Stimulated activated CD4-positive, alpha-beta T cell treated with anti-CD3 and anti-CD28 coated beads, Interleukin-12 subunit alpha, Interleukin-12 subunit beta, amount 100 ng/mL, for 4 hours (primary cell): ENCODE measurements around the gene NSUN6.
A peak's percentile ranks its signal among the peaks of the same experiment; 100 is the strongest.

Experiments
- DNase-seq: peaks from one replicate; pipeline ENCODE4 v3.0.0-alpha.2; 2020

The NSUN6 gene

DNA sequence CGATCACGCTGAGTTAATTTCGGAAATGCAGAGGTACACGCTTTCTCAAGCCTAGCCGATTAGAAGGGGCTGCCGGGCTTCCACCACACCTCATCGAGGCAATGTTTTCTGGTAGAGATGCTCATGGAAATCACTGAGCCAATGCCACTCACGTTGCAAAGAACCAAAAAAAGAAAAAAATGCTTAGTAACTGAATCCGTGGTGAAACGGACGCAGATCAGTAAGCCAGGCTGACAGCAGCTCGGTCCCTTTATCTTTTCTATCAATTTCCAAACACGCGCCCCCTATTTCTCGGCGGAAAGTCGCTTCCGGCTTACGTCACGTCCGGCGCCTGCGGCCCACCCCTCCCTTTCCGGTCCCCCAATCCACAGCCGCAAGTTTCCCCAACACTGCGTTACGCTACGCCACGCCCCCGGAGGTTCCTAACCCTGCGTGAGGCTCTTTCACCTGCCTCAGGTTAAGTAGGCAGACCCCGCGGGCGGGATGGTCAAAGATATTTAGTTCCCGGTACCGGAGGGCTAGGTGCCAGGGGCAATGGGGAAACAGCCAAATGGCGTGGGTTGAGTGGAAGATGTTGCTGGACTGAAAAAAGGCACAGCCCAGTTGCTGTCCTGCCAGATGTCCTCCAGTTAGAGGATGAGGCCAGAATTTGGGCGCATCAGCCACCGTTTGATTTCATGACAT is at the start of gene NSUN6:
Gene NSUN6, minus strand, starts transcription at position 264 of the 684 bp plus-strand sequence. CDS start 384 bp downstream, outside the sequence.
- DNase-seq, result peak; percentile 91

DNA sequence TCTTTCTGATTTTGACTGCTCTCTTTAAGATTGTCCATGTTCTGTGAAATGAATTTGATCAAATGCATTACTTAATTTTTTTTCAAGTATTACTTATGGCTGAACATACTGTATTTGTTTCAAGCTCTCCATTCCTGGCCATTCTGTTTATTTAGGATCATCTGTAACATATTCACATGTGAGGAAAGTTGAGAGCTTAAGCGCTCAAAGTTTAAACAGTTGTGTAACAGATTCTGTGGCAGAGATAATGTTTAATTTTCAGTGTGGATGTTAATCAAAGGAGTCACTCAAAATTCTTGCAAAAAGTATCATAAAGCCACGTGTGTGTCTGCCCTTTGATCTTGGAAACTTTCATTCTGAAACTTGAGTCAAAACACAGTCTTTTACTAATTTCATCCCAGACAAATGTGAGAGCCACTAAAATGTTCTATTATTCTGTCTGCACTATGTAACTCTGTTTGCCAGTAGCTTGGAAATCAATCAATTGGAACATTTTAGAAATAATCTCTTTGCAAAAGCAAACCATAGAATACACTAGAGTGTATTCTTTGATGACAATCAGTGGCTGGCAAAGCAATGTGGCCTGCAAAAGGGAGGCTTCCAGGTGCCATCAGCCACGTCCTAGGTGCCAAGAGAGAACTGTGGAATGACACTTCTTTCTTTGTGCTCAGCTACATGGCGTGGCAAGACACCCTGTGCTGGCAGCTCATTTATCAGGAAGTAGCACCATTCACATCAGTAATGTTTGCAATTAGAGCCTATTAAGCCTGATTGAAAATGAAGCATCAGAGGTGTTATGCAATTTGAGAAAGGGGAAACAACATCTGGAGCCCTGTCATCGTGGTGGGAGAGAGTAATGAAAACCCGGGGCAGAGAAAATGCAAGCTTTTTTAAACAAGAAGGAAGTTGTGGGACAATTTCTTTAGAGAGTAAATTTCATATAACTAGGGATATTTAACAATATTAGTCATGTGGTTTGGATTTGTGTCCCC is 48.8 kb upstream of the NSUN6 start:
- no peak for DNase-seq

DNA sequence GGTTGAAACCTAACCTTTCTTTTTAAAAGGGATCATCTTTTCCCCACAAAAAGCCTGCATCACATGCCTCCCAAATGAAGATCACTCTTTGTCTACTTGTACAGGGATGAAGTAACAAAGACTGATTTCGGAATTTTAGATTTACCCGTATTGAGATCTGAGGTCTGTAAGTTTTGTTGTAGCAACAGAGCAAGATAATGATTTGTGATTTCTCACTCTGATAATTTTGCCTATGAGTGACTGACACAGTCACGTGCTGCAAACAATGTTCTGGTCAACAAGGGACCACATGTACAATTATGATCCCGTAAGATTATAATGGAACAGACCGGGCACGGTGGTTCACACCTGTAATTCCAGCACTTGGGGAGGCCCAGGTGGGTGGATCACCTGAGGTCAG is 39.2 kb upstream of the NSUN6 start:
- DNase-seq, result no peak

- no peak for DNase-seq
These were observed 38.1 kb upstream of the NSUN6 start for GRCh38 chr10:18689498-18689897.

DNA sequence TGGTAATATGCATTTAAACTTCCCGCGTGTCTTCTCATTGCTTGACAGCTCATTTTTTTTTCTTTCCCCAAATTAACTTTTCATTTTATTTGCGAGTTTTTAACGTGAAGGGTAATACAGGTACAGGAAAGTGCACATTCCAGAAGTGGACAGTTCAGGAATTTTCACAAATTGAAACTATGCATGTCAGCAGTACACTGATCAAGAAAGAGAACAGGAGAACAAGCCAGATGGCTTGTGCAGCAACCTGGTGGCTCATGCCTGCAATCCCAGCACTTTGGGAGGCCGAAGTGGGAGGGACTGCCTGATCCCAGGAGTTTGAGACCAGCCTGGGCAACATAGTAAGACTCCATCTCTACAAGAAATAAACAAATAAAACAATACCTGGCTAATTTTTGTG is 36.3 kb upstream of the NSUN6 start:
- DNase-seq, result no peak

GRCh38 chr10:18687195-18687594 is 35.8 kb upstream of the NSUN6 start:
- no peak for DNase-seq

- no peak for DNase-seq
These were observed 34.2 kb upstream of the NSUN6 start for GRCh38 chr10:18685555-18685954.

GRCh38 chr10:18684953-18685352 is 33.6 kb upstream of the NSUN6 start:
- no peak for DNase-seq

- no peak for DNase-seq
These were observed 33.0 kb upstream of the NSUN6 start for GRCh38 chr10:18684416-18684815.

DNA sequence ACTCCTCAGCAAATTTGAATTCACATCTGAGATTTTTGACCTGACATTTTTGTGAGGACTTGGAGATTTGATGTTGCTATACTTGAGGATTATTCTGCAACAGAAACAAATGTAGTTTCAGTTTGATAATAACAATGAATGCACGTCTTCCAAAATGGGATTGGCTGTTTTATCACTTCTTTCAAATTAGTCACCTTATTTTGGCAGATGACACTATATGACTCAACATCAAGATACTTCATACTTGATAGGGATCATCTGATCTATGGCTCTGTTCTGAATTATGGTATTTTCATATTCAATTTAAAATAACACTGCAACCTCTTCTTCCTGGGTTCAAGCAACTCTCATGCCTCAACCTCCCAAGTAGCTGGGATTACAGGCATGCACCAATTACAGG is 32.0 kb upstream of the NSUN6 start:
- DNase-seq, result no peak

- no peak for DNase-seq
These were observed 30.6 kb upstream of the NSUN6 start for GRCh38 chr10:18681971-18682411.

DNA sequence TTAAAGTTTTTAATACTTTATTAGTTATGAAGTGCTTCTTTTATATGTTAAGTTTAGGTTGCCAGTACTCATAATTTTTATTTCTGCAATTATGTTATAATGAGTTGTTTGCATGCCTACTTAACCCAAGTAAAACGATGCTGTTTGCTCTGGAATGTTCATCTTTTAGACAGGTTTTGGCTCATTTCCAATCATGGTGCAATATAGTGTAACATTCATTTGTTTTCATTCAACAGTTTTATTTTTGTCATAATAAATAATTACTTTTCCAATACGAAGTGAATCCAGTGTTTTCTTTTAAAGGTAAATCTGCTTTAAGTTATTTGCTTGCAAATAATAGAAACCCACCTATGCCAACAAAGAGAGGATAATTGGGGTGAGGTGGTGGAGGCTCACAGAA is 30.0 kb upstream of the NSUN6 start:
- no peak for DNase-seq

DNA sequence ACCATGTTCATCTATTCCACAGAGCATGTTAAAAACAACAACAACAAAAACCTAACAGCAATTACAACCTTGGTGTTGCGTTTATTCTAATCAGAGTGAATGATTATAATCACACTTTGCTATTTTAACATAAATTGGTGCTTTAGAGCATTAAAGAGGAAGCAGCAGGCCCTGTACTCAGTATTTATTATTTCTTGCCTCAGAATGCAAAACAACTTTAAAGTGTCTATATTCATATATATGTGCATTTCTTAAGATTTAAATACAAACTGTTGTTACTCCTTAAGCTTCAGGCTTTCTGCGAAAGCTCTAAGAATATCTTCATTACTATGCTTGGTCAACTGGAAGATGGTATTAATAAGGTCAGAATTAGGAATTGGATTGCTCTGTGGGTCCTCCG is 29.4 kb upstream of the NSUN6 start:
- DNase-seq, result no peak

GRCh38 chr10:18675086-18675801 is 23.9 kb upstream of the NSUN6 start:
- no peak for DNase-seq

DNA sequence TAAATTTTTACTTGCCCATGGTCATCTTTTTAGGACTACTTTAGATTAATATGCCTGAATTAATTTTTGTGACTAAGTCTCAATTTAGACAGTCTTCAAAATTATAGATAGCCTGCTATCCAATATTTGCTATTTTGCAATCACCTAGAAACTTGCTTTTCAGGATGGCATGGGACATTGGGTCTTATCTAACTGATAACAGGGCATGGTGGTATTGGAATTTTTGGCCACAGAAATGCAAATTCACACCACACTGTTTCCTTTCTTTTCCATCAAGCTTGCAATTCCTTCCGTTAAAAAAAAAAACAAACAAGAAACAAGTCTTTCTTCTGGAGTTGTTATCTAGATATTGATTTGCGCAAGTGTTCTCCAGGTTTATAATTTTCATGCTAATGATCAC is 16.6 kb upstream of the NSUN6 start:
- DNase-seq, result no peak

GRCh38 chr10:18666810-18667209 is 15.4 kb upstream of the NSUN6 start:
- DNase-seq, result no peak

- no peak for DNase-seq
These were observed 14.6 kb upstream of the NSUN6 start for GRCh38 chr10:18665815-18666558.

DNA sequence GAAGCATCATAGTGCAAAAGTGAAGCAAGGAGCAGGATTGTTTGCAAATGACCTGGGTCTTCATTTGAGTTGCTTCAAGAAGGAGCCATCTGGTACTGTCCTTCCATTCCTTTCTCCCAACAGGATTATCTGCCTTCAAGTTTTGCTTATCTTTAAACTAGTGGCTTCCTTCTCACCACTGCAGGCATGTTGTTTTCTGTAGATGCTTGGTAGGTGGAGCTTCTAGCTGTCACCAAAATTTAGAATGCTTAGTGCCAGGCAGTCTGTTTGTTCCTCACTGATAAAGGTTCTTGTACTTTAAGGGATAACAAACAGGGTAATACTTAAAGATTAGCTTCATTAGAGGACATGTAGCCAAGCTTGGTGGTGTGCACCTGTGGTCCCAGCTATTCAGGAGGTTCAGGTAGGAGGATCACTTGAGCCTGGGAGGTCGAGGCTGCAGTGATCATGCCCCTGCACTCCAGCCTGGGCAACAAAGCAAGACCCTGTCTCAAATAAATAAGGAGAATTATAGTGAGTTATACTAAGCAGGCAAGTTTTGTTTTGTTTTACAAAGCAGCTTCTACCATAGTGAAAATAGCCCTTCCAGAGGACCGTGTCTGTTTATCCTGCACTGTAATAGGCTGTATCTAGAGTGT is 13.6 kb upstream of the NSUN6 start:
- no peak for DNase-seq

DNA sequence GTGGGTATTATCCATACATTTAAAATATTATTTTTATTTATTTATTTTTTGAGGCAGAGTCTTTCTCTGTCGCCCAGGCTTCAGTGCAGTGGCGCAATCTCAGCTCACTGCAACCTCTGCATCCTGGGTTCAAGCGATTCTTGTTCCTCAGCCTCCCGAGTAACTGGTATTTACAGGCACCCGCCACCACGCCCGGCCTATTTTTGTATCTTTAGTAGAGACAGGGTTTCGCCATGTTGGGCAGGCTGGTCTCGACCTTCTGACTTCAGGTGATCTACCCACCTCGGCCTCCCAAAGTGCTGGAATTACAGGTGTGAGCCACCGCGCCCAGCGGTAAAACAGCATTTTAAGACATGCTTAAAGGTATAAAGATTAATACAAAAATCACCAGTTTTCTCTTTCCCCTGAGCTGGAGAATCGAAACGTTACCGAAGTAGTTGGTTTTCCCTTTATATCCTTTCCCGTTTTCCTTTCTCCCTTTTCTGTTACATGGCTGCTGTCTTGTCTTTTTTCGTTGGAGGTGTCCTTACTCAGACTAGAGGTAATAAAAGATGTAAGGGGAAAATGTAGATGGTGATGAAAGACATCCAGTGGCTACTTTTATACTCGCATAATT is 9.5 kb upstream of the NSUN6 start:
- no peak for DNase-seq

DNA sequence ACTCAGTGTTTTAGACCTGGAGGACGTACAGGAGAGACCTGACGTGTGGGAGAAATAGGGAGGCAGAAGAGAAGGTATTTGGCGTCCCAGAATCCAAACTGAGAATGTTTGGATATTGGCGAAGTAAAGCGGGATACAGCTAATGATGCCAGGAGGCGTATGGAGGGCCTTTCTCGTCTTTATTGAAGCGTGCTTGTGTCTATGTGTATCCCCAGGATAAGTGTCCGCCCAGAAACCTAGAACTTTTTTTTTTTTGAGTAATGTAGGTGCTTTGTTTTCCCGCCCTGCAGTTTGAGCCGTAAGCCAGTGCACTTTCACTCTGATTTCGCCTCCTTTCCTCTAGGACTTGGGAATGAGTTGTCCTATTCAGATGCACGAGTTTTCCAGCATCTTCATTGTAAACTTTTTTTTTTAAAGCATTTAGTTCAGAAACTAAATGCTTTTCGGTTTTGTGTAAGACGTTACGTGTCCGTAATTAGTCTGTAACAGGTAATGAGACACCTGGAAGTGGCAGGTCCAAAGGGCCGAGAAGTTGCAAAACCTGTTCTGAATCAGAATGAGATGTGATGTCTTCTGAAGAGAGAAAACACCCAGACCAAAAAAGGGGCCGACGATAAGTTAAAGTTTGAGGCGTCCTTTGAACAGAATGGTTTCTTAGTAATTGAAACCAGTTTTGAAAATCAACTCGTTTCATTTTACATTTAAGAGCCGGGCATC is 8.6 kb upstream of the NSUN6 start:
- DNase-seq, result no peak
